HG02938 (cell line): ENCODE measurements around the gene ZNF415.
"Not testable (repeated sequence)": the region's sequence is repeated elsewhere in the genome, so short reads cannot be mapped to it uniquely, and the experiment has no call there.

Experiments
- ATAC-seq: cut with Tn5 transposase; IDR thresholded peaks from one replicate; pipeline ENCODE4 v1.9.1; 2021; ENCODE audit warnings: mild to moderate bottlenecking, moderate library complexity; ENCODE audit not compliant: unreplicated experiment

Gene ZNF415

GRCh38 chr19:53132141-53132991 lies at the start of gene ZNF415:
TSS of gene ZNF415 (minus strand) at chr19:53132910. CDS start at chr19:53122676, 10,234 bp downstream.
- no peak for ATAC-seq

- ATAC-seq: no peak
These were observed 49.5 kb upstream of the ZNF415 start for GRCh38 chr19:53182202-53182601.

DNA sequence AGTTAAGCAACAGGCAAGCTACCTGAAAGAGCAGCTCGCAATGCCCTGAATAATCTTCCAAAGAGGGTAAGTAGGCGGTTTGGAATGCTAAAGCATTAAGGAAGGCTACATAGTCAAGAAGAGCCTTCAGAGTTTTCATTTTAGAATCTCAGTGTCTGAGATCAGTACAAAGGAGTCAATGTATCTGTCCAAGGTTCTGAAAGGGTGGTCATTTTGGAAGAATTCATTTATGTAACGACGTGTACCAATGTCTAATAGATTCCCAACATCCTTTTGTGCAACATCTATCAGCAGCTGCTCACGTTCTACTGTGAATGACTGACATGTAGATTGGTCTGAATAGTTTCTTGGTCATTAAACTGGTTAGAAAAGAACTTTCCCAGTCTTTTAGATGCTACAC lies 45.3 kb upstream of the ZNF415 start:
- ATAC-seq: no peak

- no peak for ATAC-seq
These were observed 40.2 kb upstream of the ZNF415 start for GRCh38 chr19:53172889-53173288.

GRCh38 chr19:53165691-53166091 lies 33.0 kb upstream of the ZNF415 start:
- no peak for ATAC-seq

GRCh38 chr19:53161123-53161522 lies 28.4 kb upstream of the ZNF415 start:
- no peak for ATAC-seq

DNA sequence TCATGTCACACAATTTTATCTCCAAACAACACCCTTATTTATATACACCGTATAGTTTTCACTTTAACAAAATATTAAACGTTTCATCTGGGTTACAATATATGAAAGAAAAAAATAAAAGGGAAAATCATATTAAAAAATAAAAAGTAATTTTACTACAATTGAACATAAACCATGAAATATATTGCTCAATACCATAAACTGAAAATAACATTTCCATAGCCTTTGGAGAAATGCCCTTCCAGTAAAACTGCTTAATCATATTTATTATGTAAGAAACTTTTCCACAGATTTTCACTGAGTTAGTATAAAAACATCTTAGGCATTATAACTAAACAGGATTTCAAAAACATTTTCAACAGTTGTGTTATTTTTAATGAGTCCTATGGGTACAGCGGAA lies 27.6 kb upstream of the ZNF415 start:
- ATAC-seq: no peak

DNA sequence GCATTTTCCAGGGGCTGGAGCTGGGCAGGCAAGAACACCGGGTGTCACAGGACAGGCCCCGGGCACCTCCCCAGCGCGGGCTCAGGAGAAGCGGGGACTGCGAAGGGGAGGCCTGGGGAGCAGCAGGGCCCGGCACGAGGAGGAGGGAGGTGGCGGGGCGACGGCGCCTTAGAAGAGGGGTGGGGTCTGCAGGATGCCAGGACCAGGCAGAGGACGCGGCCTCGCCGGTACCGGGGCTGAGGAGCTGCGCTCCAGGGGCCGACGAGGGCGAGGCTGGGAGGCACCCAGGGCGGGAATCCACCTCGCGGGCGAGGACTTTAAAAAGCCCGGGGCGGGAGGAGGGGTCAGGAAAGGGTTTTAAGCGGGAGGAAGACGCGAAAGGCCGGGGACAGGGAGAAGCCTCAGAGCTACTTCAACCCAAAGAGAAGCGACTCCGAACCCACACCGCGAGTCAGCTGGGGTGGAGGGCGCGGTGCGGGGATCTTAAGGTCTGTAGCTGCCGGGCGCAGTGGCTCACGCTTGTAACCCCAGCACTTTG lies 25.5 kb upstream of the ZNF415 start:
- ATAC-seq: no peak

DNA sequence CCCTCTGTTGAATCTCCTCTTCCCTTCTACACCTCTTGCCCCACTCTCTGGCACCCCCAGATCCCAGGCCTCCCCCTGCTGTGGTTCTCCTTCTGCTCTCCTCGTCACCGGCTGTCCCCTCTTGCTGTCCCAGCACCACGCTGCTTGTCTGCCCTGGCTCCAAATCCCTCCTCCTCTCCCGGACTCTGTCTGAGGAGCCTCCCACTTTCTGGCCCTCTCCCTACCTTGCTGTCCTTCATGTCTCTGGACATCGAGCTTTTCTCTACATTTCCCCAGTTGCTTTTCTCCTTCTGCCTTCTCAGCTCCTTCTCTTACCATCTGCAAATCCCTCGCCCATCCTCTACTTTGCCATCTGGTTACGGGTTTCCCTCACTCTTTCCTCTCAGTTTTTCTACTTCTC lies 24.9 kb upstream of the ZNF415 start:
- ATAC-seq: no peak

DNA sequence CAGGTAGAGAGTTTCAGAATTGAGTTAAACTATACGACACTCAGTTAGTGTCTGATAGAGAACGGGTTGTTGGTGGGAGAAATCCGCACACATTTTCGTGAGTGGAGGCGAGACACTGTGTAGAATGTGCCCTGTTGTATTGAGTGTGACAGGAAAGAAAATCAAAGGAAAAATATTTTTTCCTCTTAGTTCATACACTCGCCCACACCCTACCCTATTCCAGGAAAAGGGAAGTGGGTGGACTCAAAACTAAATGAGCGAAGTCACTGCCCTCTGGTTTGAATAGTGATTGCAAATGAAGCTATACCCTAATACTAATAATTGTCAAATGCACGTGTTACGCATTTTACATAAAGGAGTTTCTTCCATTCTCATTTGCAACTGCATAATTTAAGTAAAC lies 24.1 kb upstream of the ZNF415 start:
- ATAC-seq: no peak

DNA sequence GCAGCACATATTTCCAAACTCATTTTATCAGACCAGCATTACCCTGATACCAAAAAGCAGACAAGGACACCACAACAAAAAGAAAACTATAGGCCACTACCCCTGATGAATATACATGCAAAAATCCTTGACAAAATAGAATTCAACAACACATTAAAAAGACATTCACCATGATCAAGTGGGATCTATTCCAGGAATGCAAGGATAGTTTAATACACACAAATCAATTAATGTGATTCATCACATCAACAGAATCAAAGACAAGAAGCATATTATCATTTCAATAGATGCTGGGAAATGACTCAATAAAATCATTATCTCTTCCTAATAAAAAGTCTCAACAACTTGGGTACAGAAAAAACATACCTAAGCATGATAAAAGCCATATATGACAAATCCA lies 14.9 kb upstream of the ZNF415 start:
- no peak for ATAC-seq

GRCh38 chr19:53140351-53140750 lies 7.6 kb upstream of the ZNF415 start:
- no peak for ATAC-seq

DNA sequence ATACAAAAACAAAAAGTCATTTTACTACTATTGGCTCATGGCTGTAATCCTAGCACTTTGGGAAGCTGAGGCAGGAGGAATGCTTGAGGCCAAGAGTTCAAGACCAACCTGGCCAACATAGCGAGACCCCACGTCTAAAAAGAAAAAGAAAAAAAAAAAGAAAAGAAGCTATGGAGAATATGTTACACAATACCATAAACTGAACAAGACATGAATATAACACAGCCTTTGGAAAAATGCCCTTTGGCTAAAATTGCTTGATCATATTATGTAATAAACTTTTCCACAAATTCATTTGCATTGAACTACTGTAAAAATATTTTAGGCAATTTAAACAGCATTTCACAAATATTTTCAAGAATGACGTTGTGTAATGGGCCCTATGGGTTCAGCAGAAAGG lies 3.7 kb upstream of the ZNF415 start:
- ATAC-seq: no peak

GRCh38 chr19:53131727-53132126 lies 983 bp downstream of the ZNF415 start:
- no peak for ATAC-seq

GRCh38 chr19:53131085-53131590 lies 1.6 kb downstream of the ZNF415 start:
- no peak for ATAC-seq

GRCh38 chr19:53130506-53130905 lies 2.2 kb downstream of the ZNF415 start:
- ATAC-seq: no peak

DNA sequence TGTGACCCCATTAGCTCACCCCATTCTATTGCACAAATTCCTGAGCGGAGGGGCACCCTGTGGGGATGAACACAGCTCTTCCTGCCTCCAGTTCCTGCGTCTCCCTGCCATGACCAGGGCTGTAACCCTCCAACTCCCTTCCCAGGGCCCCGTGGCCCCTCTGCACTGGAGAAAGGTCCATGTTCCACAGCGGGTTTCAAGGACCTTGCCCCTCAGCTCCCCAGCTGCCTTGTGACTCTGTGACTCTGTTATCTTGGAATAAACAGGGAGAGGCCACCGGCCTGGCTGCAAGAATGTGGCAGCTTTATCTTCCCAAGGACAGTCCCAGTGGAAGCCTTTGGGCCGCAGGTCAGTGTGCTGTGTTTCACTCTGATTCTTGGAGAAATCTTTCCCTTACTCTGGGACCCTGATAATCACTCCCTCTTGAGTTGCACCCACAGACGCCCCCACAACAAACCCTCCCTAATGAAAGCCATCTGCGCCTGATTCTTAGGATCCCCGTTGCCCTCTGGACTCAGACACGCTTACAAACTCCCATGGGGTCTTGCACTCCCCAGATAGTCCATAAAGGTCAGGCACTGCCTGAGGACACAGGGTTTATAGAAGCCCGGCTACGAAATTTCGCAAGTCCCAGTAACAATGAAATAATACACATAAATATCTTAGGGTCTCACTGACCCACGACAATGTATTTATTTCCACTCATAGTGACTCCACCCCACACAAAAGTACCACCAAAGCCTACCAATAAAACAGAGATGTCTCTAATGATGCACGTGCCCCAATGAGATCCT lies 5.8 kb downstream of the ZNF415 start:
- not testable (repeated sequence) for ATAC-seq

DNA sequence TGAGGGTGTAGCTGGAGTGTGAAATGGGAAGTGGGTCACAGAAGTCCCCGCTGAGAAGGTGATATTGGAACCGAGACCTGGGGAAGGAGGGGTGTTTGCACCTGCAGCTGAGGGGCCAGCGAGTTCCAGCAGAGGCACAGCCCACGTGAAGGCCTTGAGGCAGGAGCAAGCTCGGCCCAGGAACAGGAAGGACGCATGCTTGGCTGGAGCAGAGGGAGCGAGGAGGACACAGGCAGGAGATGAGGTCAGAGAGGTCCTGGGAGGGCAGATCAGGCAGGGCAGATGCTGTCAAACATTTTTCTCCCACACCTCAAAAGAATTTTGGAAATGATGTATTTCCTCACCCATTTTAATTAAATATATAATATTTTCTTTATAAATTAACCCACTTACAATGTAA lies 9.3 kb downstream of the ZNF415 start:
- ATAC-seq: no peak

DNA sequence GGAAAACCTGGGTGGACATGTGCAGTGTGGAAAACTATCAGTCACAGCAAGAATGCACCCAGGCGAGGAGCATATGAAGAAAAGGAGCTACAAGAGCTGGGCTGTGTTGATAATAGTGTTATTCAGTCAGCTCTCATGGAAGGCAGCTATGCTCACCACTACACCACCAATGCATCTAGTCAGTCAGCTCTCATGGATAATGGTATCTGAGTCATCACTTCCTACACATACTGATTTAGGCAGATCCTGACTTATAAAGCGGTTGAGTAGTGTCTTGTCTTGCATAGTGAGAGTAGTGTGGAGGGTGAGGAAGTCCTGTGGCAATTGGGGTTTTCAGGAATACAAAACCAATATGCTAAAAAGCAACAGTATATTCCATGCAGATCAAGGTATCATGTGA lies 20.4 kb downstream of the ZNF415 start:
- ATAC-seq: no peak

GRCh38 chr19:53109527-53109926 lies 23.2 kb downstream of the ZNF415 start:
- ATAC-seq: no peak
